ENCODE measurements around the gene EXOG.

EXOG gene

GRCh38 chr3:38545550-38545949, 49.4 kb downstream of the EXOG start:
- no peak for DNase-seq (ENCODE audit: low read depth in 2 of 2)

DNA sequence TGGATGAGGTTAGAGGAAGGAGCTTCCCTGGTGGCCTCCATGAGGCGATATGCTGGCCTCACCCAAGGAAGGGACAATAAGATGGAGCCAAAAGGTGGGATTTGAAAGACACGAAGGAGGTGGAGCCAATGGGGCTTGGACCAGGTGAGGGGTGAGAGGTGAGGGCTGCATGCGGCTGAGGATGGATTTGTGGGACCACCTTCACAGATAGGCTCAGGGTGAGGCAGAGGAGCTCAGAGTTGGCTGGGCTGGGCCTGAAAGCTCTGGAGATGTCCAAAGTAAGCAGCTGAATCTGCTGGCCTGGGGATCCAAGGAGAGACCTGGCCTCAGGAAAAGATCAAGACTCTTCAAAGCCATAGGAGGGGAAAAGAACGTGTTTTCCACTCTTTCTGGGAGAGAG, 49.8 kb downstream of the EXOG start:
- no peak for DNase-seq (ENCODE audit: low read depth in 2 of 2)

GRCh38 chr3:38548154-38548931, 52.2 kb downstream of the EXOG start:
- DNase-seq (ENCODE audit: low read depth in 2 of 2) = no peak

- no peak for DNase-seq (ENCODE audit: low read depth in 2 of 2)
Observed at GRCh38 chr3:38549082-38549481, 52.9 kb downstream of the EXOG start.

DNA sequence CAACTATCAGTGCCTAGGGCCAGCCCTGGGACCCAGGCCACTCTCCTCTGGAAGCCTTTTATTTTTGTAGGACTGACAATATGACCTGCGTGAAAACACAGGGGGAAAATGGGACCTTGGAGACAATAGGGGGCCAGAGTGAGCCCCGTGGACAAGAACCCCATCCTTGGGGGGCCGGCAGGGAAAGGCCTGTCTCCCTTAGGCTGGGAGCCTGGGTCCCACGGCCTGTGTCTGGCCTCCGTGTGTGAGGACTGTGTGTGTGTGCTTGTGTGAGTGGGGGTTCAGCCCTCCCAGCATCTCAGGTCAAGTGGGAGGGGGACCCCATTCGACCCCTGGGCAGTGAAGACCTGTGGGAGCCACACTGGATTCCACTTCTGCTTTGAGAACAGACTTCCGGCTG, 53.3 kb downstream of the EXOG start:
- DNase-seq (ENCODE audit: low read depth in 2 of 2) = no peak

DNA sequence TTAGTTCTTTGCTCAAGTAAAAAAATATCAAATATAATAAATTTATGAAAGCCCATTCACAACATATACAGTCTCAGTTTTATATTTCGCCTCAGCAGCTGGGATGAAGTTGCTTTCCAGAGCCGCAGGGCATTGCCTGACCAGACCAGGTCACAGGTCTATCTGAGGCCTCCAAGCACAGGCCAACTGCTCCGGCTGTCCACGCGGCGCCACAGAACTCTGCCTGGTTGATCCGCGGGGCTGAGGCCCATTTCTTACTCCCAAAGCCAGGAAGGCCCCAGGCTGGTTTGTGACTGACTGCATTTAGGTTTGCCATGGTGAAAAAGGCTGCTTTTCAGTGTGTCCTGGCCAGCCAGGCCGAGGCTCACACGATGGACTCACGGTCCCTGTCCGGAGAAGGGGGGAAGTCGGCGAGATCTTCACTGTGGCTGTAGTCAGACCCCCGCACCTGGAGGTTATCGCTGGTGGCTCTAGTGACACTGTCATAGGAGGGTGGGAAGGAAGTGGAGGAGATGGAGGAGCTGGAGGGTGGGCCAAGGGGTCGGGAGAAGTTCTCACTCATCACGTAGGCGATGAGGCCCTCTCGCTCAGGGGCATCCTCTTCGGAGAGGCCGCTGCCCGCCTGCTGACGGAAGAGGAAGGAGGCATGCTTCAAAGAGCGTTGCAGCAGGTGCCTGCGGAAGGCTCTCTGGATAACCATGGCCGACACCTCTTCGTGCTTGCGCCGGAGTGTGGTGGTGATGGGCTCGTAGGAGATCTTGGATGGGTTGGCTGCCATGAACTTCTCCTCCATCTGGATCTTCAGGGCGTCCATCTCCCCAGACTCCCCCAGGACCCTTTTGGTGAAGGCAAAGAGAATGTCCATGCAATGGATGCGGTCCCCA, 54.1 kb downstream of the EXOG start:
- no peak for DNase-seq (ENCODE audit: low read depth in 2 of 2)

DNA sequence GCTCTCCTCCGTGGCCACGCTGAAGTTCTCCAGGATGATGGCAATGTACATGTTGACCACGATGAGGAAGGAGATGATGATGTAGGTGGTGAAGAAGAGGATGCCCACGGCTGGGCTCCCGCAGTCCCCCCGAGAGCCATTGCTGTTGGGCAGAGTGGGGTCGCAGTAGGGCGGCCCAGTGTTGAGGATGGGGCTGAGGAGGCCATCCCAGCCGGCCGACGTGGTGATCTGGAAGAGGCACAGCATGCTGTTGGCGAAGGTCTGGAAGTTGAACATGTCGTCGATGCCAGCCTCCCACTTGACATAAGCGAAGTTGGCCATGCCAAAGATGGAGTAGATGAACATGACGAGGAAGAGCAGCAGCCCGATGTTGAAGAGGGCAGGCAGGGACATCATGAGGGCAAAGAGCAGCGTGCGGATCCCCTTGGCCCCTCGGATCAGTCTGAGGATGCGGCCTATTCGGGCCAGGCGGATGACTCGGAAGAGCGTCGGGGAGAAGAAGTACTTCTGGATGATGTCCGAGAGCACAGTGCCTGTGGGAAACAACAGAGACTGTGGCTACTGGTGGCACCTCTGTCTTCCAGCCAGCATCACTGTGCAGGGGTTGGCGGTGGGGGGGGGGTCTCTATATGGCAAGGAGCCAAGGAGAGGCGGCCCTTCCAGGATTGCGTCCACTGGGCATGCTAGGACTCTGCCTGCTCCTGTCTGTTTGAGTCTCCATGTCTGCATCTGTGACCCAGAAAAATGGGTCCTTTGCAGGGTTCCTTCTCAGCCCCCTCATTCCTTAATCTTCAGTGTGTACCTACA, 55.1 kb downstream of the EXOG start:
- DNase-seq (ENCODE audit: low read depth in 2 of 2) = no peak

GRCh38 chr3:38552364-38552763, 56.2 kb downstream of the EXOG start:
- no peak for DNase-seq (ENCODE audit: low read depth in 2 of 2)

GRCh38 chr3:38553071-38553470, 56.9 kb downstream of the EXOG start:
- DNase-seq (ENCODE audit: low read depth in 2 of 2) = no peak

DNA sequence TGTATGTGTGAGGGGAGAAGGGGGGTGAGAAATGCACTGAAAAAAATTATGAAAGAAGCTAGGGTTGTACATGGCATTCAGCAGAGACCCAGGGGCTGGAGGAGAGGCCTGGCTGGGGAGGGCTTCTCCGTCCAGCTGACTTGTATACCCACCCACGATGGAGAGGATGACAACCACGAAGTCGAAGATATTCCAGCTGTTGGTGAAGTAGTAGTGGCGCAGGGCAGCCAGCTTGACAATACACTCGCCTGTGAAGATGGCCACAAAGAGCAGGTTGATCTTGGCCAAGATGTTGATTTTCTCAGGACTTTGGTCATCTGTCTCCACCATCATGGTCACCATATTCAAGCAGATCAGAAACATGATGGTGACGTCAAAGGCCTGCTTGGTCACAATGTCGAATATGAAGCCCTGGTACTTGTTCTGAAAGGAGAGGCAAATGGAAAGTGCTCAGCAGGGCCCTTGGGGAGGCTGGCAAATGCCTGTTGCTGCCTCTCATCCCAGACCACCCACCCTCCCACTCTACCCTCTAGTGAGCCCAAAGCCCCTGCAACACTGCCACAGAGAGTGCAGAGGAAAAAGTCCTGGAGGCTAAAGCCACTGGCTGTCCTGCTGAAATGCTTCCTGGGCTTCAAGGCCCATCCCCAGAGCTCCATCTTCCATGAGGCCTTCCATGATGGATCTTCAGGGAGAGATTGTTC, 58.1 kb downstream of the EXOG start:
- DNase-seq (ENCODE audit: low read depth in 2 of 2) = no peak

DNA sequence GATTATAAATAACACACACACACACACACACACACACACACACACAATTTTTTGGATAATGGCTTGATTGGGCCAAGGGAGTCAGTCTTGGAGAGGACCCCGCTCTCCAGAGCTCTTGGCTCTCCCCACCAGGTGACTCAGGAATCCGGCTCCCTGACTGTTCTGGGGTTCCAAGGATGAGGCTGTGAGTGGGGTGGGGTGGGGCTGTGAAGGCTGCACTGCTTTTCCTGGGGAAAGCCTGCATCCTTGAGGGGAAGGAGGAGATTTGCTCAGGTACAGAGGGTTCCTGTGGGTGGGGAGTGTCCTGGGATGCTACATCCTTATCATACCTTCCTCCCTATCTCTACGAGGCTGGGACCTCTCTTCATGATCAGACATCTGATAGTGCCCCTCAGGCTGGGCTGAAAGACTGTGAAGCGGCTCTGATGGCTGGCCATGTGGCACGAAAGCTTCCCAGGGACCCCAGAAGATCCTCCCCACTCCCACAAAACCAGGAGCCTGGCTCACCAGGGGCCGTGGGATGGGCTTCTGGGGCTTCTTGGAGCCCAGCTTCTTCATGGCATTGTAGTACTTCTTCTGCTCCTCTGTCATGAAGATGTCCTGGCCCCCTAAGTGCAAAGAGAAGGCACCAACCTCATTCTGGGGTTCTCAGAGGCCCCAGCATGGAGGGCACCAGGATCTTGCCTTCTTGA, 59.2 kb downstream of the EXOG start:
- DNase-seq (ENCODE audit: low read depth in 2 of 2) = no peak

- DNase-seq (ENCODE audit: low read depth in 2 of 2) = no peak
Observed at GRCh38 chr3:38555926-38556325, 59.8 kb downstream of the EXOG start.

- DNase-seq (ENCODE audit: low read depth in 2 of 2) = no peak
Observed at GRCh38 chr3:38556640-38557358, 60.7 kb downstream of the EXOG start.

- DNase-seq (ENCODE audit: low read depth in 2 of 2) = no peak
Observed at GRCh38 chr3:38558864-38559263, 62.7 kb downstream of the EXOG start.

- DNase-seq (ENCODE audit: low read depth in 2 of 2) = no peak
Observed at GRCh38 chr3:38560284-38560683, 64.1 kb downstream of the EXOG start.

DNA sequence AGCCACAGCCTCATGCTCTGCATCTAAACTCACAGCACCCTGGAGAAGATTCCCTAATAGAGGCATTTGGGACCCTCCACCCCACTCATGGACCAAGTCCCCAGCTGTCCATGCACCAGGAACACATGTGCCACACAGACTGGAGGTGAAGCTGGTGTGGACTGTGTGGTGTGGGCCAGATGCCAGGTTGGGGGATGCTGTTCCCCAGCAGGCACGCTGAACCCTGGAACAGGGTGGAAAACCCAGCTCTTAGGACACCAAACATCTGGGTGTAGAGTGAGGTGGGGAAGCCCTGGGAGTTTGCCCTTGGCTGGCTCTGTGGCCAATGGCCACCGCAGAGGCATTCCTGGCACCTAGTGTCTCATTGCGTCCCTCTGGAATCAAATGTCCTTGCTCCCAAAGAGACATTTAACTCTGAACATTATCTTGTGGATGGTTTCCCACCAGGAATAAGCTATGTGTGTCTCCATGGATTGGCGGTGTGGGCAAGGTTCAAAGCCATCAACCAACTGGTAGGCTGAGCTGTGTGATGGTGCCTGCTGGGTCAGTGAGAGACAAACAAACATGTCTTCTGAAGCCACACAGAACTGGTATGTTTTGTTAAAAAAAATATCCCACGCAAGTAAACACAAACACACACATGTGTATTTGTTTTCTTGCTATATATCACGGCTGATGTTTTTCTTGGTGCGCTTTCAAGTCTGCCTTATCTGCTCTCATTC, 65.0 kb downstream of the EXOG start:
- no peak for DNase-seq (ENCODE audit: low read depth in 2 of 2)

DNA sequence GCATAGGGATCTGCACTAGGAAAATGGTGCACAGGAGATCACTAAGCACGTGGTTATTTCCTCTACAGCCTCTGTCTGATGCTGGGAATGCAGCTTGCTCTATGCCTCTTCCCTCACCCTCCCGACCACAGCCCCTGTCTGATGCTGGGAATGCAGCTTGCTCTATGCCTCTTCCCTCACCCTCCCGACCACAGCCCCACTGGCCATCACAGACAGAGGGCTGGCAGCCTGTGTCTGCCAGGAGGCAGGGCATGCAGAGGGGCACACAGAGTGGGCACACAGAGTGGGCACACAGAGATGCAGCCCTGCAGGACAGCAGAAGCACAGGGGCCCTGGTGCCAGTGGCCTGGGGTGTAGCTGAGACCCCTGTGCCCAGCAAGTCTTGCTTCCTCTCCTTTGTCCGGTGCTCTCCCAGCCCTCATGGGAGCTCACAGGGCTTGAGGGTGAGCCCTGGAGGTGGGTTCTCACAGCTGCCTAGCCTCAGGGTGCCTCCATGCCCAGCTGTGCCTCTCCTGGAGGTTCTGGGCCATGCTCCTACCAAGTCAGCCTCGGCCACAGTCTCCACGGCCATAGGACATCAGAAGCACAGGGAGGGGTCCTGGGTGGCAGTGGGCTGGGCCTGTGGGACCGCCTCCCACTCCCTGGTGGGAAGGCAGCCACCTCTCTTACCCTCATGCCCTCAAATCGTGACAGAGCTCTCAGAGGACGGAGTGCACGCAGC, 65.8 kb downstream of the EXOG start:
- no peak for DNase-seq (ENCODE audit: low read depth in 2 of 2)

DNA sequence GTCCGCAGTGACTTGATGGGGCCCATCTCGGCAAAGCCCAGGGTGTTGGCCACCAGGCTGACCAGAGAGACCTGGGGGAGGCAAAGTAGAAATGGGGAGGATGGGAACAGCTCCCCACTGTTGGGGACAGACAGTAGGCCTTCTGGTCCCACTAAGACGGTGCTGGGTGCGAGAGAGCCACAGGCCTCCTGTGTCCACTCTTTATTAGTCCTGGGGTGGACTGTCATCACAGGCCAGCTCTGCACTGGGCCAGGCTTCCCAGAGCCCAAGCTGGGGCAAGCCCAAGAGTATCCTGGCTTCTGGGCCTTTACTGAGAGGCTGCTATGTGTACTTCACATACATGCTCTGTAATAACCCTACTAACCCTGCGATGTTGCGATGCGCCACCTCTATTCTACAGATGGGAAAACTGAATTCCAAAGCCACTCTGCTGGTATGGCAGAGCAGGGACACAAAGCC, 66.4 kb downstream of the EXOG start:
- DNase-seq (ENCODE audit: low read depth in 2 of 2) = no peak
